Measurements from ENCODE around the gene CD82.
"Not testable (repeated sequence)": the region's sequence is repeated elsewhere in the genome, so short reads cannot be mapped to it uniquely, and the experiment has no call there.

CD82 gene

DNA sequence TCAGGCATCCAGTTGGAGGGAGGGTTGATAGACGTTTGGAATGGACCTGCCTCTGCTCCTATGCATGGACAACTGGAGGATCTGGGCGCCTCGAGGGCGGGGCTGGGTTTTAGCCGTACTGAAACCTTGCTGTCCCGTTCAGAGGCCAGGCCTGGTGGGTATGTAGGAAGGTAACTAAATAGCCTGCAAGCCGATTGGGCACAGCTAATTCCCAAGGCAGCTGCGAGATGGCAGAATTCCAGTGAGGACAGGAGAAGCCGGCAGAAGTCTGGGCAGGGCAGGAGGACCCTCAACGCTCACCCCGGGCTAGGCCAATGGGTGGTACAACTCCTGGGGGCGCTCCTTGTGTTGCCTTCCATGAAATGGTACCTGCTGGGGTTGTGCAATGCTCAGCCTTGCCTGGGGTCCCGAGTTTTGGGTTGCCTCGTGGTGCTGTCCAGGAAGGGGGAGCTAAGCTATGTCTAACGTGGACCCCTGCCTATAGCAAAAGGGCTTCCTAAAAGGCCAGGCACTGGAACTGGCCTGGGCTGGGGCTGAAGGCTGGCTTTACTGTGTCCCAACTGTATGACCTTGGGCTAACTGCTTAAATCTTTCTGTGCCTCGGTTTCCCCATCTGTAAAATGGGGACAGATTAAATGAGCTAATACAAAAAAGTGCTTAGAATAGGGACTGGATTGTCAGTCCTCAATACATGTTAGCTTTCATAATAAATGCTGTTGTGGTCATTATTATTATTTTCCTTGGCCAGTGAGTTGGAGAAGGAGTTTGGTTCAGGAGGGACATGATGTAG, 30.1 kb upstream of the CD82 start:
- no peak for DNase-seq

DNA sequence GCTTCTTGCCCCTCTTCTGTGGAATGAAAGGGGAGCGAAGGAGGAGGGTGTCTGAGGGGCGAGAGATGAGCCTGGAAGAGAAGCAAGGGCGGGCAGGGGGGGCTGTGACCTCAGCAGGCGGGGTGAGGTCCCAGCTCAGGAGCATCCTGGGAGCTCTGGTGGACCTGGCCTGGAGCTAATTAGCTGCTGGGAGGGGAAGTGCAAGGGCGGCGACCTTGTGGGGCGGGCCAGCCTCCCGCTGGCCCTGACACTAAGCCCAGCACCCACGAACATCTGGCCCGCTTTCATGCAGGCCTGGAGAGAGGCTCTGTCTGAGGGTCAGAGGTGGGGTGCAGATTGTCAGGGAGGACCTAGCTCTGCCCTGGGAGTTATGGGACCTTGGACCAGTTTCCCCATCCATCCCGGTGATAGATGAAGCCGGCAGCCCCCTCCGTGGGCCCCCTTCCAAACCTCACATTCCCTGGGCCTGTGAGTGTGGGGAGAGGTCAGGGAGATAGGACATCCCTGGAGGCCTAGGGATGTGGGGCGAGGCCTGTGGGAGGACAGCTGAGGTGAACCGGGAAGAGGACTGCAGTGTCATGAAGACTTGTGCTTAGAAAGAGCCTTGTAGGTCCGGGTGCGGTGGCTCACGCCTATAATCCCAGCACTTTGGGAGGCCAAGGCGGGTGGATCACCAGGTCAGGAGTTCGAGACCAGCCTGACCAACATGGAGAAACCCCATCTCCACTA, 28.5 kb upstream of the CD82 start:
- no peak for DNase-seq

DNA sequence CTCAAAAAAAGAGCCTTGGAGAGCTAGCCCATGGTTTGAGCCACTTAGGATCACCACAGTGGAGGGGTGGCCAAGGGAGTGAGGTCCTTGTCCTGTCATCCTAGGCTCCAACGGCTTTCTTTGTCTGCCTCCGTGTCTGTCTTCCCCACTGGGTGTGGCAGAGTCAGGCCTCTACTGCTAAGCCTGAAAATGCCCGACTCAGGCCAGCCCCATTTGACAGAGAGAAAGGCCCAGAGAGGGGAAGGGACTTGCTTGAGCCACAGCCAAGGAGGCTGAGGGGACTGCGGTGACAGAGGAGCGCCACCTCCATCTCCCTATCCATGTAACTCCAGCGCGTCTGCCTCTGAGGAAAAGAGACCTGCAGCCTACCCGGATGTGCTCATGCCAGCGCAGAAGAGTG, 27.8 kb upstream of the CD82 start:
- DNase-seq = no peak

DNA sequence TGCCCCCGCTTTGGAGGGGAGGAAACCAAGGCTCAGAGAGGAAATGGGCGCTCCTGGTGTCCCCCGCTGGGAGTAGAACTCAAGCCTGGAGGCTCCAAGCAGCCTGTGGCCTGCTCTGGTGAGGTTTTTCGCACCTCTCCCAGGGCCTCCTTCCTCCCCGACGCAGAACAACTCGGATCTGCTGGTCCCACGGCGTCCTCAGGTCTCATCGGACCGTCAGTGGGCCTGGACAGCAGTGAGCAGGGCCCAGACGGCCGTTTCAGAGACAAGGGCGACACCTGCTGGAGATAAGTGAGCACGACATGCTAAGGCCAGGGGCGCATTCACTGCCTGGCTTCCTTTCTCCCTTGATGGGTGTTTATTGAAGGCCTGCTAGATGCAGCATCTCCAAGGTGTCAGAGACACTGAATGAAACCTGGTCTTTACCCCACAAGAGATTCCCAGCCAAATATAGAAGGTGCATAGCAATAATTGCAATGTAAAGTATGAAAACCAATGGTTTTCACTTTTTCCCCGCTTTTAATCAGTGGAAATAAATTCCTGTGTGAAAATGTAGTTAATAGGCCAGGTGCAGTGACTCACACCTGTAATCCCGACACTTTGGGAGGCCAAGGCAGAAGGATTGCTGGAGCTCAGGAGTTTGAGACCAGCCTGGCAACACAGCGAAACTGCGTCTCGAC, 26.9 kb upstream of the CD82 start:
- peak; percentile 39 for DNase-seq

DNA sequence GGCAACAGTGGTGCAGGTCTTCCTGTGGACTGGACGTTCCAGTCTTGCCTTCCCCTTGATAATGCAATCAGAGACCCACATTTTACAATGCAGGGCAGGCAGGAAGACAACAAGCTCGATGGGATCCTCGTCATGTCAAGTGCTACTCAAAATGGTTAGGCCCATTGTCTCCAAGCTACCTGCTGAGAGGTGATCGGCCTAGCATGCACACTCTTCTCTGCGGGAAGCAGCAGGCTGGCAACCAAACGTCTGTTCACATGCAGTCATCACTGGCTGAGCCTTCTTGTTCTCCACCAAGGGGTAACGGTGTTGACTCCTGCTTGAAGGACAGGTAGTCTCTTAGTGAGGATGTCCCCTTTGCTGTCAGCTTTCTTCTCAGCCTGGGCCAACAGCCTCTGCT, 25.5 kb upstream of the CD82 start:
- DNase-seq = no peak

DNA sequence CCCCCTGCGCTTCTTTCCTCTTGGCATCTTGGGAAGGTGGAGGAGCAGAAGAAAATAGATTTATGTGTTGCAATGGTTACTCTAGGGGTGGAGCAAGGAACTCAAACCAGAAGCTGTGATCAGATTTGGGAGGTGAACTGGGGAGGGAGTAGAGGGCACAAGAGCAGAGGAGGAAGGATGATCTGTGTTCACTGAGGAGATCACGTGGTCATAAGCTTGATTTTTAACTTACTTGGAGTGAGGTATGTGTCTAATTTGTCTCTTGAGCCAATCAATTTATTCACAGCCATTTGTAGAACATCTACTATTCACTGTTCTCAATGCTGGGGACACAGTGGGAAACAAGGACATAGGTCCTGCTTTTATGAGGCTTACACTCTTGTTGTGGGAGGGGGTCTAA, 24.8 kb upstream of the CD82 start:
- no peak for DNase-seq

DNA sequence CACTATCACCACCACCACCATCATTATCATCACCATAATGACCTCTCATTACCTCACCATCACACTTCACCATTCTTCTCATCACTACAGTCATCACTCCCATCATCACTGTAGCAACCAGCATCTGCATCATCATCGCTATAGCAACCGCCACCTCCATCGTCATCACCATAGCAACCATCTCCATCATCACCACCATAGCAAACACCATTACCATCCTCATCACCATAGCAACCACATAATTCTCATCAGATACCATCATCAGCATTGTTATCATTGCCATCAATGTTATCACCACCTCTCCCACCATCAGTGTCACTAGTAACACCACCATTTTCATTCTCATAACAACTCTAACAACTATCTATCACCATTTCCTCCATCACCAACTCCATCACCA, 23.1 kb upstream of the CD82 start:
- no peak for DNase-seq

DNA sequence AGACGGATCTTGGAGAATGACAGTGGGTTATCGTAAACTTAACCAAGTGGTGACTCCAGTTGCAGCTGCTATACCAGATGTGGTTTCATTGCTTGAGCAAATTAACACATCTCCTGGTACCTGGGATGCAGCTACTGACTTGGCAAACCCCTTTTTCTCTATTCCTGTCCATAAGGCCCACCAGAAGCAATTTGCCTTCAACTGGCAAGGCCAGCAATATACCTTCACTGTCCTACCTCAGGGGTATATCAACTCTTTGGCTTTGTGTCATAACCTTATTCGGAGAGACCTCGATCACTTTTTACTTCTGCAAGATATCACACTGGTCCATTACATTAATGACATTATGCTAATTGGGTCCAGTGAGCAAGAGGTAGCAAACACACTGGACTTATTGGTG, 18.5 kb upstream of the CD82 start:
- DNase-seq = not testable (repeated sequence)

DNA sequence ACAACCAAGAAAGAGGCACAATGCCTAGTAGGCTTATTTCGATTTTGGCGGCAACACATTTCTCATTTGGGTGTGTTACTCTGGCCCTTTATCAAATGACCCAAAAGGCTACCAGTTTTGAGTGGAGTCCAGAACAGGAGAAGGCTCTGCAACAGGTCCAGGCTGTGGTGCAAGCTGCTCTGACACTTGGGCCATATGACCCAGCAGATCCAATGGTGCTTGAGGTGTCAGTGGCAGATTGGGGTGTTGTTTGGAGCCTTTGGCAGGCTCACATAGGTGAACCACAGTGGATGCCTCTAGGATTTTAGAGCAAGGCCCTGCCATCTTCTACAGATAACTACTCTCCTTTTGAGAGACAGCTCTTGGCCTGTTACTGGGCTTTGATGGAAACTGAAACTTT, 17.9 kb upstream of the CD82 start:
- not testable (repeated sequence) for DNase-seq

DNA sequence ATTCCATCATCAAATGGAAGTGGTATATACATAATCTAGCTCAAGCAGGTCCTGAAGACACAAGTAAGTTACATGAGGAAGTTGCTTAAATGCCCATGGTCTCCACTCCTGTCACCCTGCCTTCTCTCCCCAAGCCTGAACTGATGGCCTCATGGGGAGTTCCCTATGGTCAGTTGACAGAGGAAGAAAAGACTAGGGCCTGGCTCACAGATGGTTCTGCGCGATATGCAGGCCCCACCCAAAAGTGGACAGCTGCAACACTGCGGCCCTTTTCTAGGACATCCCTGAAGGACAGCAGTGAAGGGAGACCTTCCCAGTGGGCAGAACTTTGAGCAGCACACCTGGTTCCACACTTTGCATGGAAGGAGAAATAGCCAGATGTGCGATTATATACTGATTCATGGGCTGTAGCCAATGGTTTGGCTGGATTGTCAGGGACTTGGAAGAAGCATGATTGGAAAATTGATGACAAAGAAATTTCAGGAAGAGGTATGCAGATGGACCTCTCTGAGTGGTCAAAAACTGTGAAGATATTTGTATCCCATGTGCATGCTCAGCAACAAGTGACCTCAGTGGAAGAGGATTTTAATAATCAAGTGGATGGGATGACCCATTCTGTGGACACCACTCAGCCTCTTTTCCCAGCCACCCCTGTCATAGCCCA, 17.3 kb upstream of the CD82 start:
- no peak for DNase-seq

DNA sequence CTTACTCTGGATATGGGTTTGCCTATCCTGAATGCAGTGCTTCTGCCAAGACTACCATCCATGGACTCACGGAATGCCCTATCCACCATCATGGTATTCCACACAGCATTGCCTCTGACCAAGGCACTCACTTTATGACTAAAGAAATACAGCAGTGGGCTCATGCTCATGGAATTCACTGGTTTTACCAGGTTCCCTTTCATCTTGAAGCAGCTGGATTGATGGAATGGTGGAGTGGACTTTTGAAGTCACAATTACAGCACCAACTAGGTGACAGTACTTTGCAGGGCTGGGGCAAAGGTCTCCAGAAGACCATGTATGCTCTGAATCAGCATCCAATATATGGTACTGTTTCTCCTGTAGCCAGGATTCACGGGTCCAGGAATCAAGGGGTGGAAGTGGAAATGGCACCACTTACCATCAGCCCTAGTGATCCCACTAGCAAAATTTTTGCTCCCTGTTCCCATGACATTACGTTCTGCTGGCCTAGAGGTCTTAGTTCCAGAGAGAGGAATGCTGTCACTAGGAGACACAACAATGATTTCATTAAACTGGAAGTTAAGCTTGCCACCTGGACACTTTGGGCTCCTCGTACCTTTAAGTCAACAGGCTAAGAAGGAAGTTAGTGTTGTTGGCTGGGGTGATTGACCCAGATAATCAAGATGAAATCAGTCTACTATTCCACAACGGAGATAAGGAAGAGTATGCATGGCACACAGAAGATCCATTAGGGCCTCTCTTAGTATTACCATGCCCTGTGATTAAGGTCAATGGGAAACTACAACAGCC, 16.3 kb upstream of the CD82 start:
- DNase-seq = not testable (repeated sequence)

DNA sequence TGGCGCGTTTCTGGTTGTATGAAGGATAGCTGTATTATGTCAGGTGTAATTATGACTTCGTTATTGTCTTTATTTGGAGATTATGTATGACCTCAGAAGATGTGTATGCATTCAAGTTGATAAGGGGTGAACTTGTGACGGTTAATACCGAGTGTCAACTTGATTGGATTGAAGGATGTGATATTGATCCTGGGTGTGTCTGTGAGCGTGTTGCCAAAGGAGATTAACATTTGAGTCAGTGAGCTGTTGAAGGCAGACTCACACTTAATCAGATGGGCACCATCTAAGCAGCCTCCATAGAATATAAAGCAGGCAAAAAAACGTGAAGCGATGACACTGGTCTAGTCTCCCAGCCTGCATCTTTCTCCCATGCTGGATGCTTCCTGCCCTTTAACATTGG, 15.3 kb upstream of the CD82 start:
- no peak for DNase-seq

DNA sequence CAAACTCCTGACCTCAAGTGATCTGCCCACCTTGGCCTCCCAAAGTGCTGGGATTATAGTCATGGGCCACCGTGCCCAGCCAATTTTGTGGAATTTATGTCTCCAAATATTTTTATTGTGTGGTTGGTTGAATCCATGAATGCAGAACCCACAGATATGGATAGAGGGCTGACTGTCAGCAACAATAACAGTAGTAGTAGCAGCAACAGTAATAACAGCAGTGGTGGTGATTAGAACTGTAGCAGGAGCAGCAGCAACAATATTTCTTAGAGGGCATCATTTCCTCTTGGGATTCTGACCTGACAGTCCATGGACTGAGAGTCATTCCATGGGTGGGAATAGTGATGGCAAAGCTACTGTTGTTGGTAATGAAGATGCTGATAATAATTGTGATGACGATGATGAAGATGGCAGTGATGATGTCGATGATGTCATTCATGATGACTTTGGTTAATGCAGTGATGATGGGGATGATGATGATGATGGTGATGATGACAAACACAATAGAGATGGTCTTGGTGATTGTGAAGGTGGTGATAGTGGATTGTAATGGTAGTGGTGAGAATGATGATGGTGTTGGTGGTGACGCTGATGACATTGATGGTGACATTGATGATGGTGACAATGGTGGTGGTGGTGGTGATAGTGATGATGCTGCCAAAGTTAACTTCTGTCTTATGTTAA, 13.9 kb upstream of the CD82 start:
- DNase-seq = no peak

DNA sequence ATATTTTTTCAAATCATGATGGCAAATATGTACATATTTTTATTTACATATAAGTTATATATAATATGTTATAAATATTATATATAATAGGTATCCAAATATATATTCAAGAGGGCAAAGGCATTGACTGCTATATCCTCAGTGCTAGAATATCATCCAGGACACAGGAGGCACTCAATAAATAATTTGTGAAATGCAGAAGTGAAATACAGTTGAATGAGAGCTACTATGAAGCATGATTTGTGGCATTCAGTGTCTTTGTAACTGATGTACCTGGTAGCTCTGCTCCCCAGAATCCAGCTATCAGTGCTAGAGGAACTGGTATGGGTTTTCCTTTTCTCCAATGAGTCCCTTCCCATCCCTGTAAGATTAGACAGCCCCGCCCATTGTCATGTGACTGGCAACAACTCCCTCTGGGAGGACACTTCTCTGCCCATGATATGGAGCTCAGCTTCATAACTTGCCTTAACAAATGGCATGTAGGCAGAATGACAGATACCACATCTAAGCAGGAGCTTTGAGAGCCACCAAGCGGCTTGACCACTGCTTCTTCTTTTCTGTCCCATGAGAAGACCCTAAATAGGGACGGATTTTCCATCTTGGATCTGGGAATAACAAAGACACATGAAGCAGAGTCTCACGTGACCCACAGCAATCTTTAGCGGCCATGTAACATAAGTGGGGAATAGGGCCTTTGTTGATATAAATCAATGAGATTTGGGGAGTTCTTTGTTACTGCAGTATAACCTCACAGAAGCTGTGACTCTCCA, 10.2 kb upstream of the CD82 start:
- DNase-seq = no peak

DNA sequence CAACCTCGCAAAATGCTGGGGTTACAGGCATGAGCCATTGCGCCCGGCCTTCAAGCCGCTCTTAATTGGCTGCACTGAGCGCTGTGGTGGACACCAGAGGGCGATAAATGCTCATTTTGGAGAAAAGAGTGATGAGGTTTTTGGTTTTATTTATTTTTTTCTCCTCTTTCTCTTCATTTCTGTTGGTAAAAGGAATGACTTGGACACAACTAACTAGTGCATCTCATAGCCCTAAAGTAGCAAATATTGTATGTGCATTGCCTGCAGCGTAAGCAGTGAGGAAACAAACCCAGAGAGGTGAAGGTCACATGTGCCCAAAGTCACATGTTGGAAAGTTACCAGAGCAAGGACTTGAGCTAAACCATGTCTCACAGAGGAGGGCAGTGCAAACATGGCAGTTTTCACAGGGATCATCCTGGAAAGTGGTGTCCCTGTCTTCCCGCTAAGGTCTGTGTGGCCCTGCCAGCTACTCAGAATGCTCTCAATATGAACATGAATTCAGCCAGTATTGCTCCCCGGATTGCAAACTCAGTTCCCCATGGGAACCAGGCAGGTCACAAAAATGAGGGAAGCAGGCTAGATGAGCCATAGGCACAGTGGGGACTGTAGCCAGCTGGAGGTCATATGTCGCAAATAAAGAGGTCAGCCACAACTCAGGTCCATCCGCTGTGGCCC, 8.6 kb upstream of the CD82 start:
- no peak for DNase-seq

DNA sequence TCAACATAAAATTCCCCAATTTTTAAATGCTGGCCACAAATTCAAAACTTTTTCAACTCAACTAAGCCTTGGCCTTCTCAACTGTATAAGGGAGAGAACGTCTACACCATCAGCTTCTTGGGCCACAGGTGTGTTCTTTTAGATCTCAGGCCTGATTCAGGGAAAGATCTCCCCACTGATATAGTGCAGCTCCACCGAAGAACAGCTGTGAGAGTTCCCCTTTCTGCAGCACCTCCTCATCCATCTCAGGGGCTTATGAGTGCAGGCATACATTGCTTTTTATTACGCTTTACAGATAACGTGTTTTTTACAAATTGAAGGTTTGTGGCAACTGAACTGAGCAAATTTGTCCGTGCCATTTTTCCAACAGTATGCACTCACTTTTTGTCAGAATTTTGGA, 8.0 kb upstream of the CD82 start:
- DNase-seq = no peak

DNA sequence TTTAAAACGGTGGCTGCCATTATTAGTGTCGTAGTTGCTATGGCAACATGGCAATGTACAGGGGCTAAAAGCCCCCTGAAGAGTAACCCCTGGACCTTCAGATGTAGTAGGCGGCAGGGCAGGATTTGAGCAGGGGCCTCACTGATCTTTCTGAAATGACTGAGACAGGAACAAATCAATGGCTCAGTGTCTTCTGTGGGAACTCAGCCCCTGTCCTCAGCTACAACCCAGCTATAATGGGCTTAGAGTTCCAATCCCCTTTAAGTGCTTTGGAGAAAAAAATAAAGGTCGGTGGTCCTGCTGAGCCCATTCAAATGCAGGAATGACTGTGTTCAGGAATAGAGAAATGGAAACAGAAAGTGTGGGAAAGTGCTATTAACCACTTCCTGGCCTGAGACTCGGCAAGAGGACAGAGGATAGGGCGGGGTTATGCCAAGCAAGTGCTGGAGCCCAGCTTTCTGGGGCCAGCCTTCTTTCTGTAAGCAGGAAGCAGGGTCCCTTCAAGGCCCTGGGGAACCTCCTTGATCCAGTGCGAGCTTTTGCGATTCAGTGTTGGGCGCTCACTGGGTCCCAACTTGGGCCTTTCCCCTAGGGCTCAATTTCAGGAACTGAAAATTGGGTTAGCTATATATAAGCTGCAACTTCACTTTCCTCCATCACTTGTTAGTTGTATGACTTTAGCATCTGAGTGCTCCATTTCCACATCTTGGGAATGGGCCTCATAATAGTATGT, 6.1 kb upstream of the CD82 start:
- DNase-seq = no peak

DNA sequence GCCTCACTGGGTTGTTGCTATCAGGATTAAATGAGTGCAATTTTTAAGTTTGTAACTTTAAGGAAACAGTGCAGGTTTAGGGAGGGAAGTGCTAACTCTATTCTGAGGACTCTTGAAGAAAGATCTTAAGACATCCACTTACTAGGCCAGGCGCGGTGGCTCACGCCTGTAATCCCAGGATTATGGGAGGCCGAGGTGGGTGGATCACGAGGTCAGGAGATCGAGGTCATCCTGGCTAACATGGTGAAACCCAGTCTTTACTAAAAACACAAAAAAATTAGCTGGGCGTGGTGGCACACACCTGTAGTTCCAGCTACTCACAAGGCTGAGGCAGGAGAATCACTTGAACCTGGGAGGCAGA, 5.5 kb upstream of the CD82 start:
- DNase-seq = not testable (repeated sequence)

DNA sequence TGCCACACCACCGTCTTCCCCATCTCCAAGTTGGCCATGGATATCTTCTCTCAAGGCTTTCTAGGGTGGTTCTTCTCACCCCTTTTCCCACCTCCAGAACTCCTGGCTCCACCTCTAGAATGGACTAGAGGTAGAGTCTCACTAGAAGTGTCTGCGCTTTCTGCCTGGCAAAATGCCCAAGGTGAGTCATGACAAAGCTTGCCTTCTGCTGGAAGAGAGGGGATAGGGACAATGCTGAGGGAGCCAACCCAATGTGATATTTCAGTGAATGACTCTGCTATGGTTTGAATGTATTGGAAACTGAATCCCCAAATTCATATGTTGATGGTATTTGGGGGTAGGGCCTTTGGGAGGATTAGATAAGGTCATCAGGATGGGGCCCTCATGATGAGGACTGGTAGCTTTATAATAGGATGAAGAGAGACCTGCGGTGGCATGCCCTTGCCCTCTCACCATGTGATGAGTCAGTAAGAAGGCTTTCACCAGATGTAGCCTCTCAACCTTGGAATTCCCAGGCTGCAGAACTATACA, 4.1 kb upstream of the CD82 start:
- no peak for DNase-seq

Measured in GOT3 (cell line).